Fibroblast of skin of right biceps (primary cell): Measurements from ENCODE around the gene DONSON.

Experiments
- DNase-seq: peaks from one replicate; pipeline ENCODE4 v3.0.0-alpha.2; 2013

Gene DONSON

GRCh38 chr21:33540711-33541104 is 47.8 kb downstream of the DONSON start:
- DNase-seq = no peak

GRCh38 chr21:33539616-33540015 is 48.9 kb downstream of the DONSON start:
- DNase-seq = peak; percentile 59

DNA sequence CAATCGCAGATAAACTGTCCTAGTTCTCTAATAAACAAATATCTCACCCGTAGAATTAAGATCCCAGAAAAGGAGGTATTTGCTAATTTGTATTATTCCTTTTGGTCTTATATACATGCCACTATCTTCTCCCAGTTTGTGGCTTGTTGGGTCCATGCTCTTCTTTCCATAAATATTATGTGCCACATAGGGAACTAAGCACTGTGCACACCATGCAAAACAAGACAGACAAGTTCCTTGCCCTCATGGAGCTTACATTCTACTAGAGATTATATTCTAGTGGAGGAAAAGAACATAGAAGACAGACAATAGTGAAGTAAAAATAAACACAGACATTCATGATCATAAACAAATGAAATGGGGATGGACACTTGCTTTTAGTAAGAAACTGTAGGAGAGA is 51.3 kb downstream of the DONSON start:
- no peak for DNase-seq

DNA sequence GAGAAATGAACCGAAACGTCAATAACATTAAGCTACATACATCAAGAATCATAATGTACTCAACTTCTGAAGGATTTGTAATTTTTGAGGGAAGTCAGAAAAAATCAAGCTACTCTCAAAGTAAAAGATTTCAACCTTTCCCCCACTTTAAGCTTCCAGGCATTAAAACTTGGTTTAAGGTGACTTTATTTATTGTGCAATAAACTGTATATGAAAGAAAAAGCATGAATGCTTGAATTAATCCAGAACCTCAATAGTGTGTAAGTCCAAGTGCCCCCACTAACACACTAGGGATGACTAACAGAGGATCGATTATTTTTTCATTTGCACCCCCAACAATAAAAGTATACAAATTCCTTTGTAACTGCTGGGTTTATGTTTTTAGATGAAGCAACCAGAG is 57.5 kb downstream of the DONSON start:
- DNase-seq = no peak
